OCI-LY1 (cell line): ENCODE measurements around the gene CCDC102A.

Experiments used
- H2AFZ ChIP-seq: fragments of 200-600 bp; sonication (generic), shearing (Covaris generic); 2 replicates; pipeline ENCODE4 v1.6.0; 2014; ENCODE audit warnings: antibody characterized with exemption, mild to moderate bottlenecking, low read length
- H3F3A ChIP-seq: fragments of 200-600 bp; sonication (generic), shearing (Covaris generic); 2 replicates; pipeline ENCODE4 v1.6.0; 2014; ENCODE audit warnings: mild to moderate bottlenecking, antibody characterized with exemption, low read length, moderate library complexity; ENCODE audit not compliant: insufficient read depth
- H3K27ac ChIP-seq: fragments of 200-600 bp; sonication (generic); 2 replicates; pipeline ENCODE4 v1.5.1; 2014; ENCODE audit warnings: low read length, mixed run types, mild to moderate bottlenecking, low read depth; ENCODE audit not compliant: poor library complexity, severe bottlenecking
- H3K27me3 ChIP-seq: fragments of 200-600 bp; sonication (generic); 2 replicates; pipeline ENCODE4 v1.6.0; 2014; ENCODE audit warnings: antibody characterized with exemption, mild to moderate bottlenecking, low read length, moderate library complexity; ENCODE audit not compliant: insufficient read depth
- H3K36me3 ChIP-seq: fragments of 200-600 bp; sonication (generic); 2 replicates; pipeline ENCODE4 v1.6.1; 2014; ENCODE audit warnings: mild to moderate bottlenecking, antibody characterized with exemption, low read length, moderate library complexity, mixed read lengths; ENCODE audit not compliant: insufficient read depth
- H3K4me1 ChIP-seq: fragments of 200-600 bp; sonication (generic); 2 replicates; pipeline ENCODE4 v1.5.1; 2014; ENCODE audit warnings: mild to moderate bottlenecking, low read length, moderate library complexity; ENCODE audit not compliant: insufficient read depth, severe bottlenecking
- H3K4me2 ChIP-seq: fragments of 200-600 bp; sonication (generic), shearing (Covaris generic); 2 replicates; pipeline ENCODE4 v1.6.1; 2014; ENCODE audit warnings: low read length
- H3K4me3 ChIP-seq: fragments of 200-600 bp; sonication (generic); 2 replicates; pipeline ENCODE4 v1.5.1; 2014; ENCODE audit warnings: low read length, low read depth, mild to moderate bottlenecking, mixed read lengths; ENCODE audit not compliant: poor library complexity, severe bottlenecking
- H3K79me2 ChIP-seq: fragments of 200-600 bp; shearing (Covaris generic); 2 replicates; pipeline ENCODE4 v1.6.1; 2016; ENCODE audit warnings: mixed run types, low read length, mixed read lengths; ENCODE audit not compliant: insufficient read depth
- H3K9ac ChIP-seq: fragments of 200-600 bp; sonication (generic), shearing (Covaris generic); 2 replicates; pipeline ENCODE4 v1.6.1; 2014; ENCODE audit warnings: mild to moderate bottlenecking, low read length, mixed read lengths
- H3K9me2 ChIP-seq: fragments of 200-600 bp; sonication (generic), shearing (Covaris generic); 2 replicates; pipeline ENCODE4 v1.6.1; 2014; ENCODE audit warnings: low read depth, mild to moderate bottlenecking, low read length, mixed read lengths
- H3K9me3 ChIP-seq: fragments of 200-600 bp; shearing (Covaris generic); 2 replicates; pipeline ENCODE4 v1.6.1; 2014; ENCODE audit warnings: low read length, mixed read lengths
- H4K20me1 ChIP-seq: fragments of 200-600 bp; sonication (generic), shearing (Covaris generic); 2 replicates; pipeline ENCODE4 v1.6.0; 2016; ENCODE audit warnings: mild to moderate bottlenecking, low read length; ENCODE audit not compliant: insufficient read depth
- EZH2 ChIP-seq: fragments of 200-600 bp; sonication (generic), shearing (Covaris generic); IDR thresholded peaks from 2 replicates; pipeline ENCODE4 v1.8.0; 2017; ENCODE audit warnings: borderline replicate concordance, mixed run types, mild to moderate bottlenecking, antibody characterized with exemption, low read length, moderate library complexity, mixed read lengths
- TF ChIP-seq, protein P1 (sequence below): fragments of 200-600 bp; sonication (generic), shearing (Covaris generic); IDR thresholded peaks from 2 replicates; pipeline ENCODE4 v1.5.1; 2017; ENCODE audit warnings: mild to moderate bottlenecking, antibody characterized with exemption, low read length, moderate library complexity, mixed read lengths

Gene CCDC102A

GRCh38 chr16:57530522-57531252 is 5.7 kb downstream of the CCDC102A start:
- Histone ChIP-seq H3K9me2 (no peaks in the 10 kb centered on the region), H3F3A (no peaks in the 10 kb centered on the region), H3K36me3 (no peaks in the 10 kb centered on the region), H3K4me1 (peaks cover 5% of the 10 kb centered on the region), H3K4me2 (no peak overlapping the region), H3K27me3 (no peaks in the 10 kb centered on the region), H2AFZ (no peak overlapping the region), H3K4me3 (no peak overlapping the region), H3K9ac (no peak overlapping the region), H4K20me1 (no peaks in the 10 kb centered on the region), H3K79me2 (no peaks in the 10 kb centered on the region), H3K27ac (no peak overlapping the region), H3K9me3 (no peaks in the 10 kb centered on the region)
- TF ChIP-seq EZH2 = no peak
- TF ChIP-seq, protein P1, sequence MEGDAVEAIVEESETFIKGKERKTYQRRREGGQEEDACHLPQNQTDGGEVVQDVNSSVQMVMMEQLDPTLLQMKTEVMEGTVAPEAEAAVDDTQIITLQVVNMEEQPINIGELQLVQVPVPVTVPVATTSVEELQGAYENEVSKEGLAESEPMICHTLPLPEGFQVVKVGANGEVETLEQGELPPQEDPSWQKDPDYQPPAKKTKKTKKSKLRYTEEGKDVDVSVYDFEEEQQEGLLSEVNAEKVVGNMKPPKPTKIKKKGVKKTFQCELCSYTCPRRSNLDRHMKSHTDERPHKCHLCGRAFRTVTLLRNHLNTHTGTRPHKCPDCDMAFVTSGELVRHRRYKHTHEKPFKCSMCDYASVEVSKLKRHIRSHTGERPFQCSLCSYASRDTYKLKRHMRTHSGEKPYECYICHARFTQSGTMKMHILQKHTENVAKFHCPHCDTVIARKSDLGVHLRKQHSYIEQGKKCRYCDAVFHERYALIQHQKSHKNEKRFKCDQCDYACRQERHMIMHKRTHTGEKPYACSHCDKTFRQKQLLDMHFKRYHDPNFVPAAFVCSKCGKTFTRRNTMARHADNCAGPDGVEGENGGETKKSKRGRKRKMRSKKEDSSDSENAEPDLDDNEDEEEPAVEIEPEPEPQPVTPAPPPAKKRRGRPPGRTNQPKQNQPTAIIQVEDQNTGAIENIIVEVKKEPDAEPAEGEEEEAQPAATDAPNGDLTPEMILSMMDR = no peak

- Histone ChIP-seq H3K4me3 (no peak overlapping the region), H3K4me1 (peaks cover 5% of the 10 kb centered on the region), H3K9me2 (no peaks in the 10 kb centered on the region), H2AFZ (no peak overlapping the region), H3K4me2 (no peak overlapping the region), H3K27ac (no peak overlapping the region), H3K27me3 (no peaks in the 10 kb centered on the region), H3K9ac (no peak overlapping the region), H3K9me3 (no peaks in the 10 kb centered on the region), H4K20me1 (no peaks in the 10 kb centered on the region), H3K79me2 (no peaks in the 10 kb centered on the region), H3K36me3 (no peaks in the 10 kb centered on the region), H3F3A (no peaks in the 10 kb centered on the region)
- no peak for TF ChIP-seq EZH2
- TF ChIP-seq, protein P1 = no peak
These were observed 6.3 kb downstream of the CCDC102A start for GRCh38 chr16:57530104-57530521.

DNA sequence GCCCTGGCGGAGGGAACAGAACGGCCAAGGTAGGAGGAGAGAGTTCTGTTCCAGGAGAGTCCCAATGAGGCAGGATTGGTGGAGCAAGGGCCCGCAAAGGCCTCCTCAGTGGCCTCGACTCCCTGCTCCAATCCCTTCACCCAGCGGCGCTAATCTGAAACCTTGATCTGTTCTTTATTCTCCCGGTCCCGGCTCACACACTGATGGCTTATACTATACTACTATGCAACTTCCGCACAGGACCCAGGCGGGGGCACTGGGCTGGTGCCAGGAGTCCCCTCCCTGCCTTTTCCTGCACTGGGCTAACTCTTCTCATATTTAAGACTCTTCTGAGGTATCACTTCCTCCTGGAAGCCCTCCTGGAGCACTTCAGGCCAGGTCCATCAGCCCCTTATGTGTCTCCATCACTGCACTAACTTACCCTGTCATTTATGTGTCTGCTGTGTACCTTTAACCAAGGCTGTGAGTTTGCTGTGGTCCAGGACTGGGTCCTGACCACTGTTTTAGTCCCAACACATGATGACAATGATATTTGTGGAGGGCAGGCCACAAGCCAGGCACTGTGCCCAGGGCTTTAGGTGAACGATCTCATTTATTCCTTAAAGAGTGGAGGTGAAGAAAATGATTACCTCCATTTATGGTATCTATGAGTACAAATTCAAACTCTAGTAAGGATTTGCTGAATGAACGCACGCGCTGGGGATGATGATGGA is 6.8 kb downstream of the CCDC102A start:
- Histone ChIP-seq H3K79me2 (no peaks in the 10 kb centered on the region), H2AFZ (no peak overlapping the region), H3K9me3 (no peaks in the 10 kb centered on the region), H3K27ac (no peak overlapping the region), H3K36me3 (no peaks in the 10 kb centered on the region), H4K20me1 (no peaks in the 10 kb centered on the region), H3K9ac (no peak overlapping the region), H3K4me1 (peaks cover 5% of the 10 kb centered on the region), H3F3A (no peaks in the 10 kb centered on the region), H3K27me3 (no peaks in the 10 kb centered on the region), H3K4me2 (no peak overlapping the region), H3K4me3 (no peak overlapping the region), H3K9me2 (no peaks in the 10 kb centered on the region)
- TF ChIP-seq, protein P1 = no peak
- TF ChIP-seq EZH2 = no peak
